ENCODE measurements around the gene PIP5K1B.

The PIP5K1B gene

GRCh38 chr9:68771376-68771775, 66.3 kb downstream of the PIP5K1B start:
- Histone ChIP-seq H3K4me1 (no peaks in the 10 kb centered on the region), H3K79me2 (no peaks in the 10 kb centered on the region), H3K9me3 (ENCODE audit: control insufficient read depth, low read length) (no peaks in the 10 kb centered on the region), H3K4me2 (ENCODE audit: low read length) (no peak overlapping the region), H3K27ac (no peak overlapping the region), H3K9ac (no peak overlapping the region), H2AFZ (no peak overlapping the region), H3K27me3 (ENCODE audit: control insufficient read depth, insufficient read depth, low read length) (no peaks in the 10 kb centered on the region), H3K36me3 (ENCODE audit: control insufficient read depth, insufficient read depth, low read length) (no peaks in the 10 kb centered on the region), H3K4me3 (ENCODE audit: low read depth, low read length) (no peak overlapping the region)
- TF ChIP-seq, protein P1, sequence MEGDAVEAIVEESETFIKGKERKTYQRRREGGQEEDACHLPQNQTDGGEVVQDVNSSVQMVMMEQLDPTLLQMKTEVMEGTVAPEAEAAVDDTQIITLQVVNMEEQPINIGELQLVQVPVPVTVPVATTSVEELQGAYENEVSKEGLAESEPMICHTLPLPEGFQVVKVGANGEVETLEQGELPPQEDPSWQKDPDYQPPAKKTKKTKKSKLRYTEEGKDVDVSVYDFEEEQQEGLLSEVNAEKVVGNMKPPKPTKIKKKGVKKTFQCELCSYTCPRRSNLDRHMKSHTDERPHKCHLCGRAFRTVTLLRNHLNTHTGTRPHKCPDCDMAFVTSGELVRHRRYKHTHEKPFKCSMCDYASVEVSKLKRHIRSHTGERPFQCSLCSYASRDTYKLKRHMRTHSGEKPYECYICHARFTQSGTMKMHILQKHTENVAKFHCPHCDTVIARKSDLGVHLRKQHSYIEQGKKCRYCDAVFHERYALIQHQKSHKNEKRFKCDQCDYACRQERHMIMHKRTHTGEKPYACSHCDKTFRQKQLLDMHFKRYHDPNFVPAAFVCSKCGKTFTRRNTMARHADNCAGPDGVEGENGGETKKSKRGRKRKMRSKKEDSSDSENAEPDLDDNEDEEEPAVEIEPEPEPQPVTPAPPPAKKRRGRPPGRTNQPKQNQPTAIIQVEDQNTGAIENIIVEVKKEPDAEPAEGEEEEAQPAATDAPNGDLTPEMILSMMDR (IDR thresholded peaks at IDR 0.05): no peak

DNA sequence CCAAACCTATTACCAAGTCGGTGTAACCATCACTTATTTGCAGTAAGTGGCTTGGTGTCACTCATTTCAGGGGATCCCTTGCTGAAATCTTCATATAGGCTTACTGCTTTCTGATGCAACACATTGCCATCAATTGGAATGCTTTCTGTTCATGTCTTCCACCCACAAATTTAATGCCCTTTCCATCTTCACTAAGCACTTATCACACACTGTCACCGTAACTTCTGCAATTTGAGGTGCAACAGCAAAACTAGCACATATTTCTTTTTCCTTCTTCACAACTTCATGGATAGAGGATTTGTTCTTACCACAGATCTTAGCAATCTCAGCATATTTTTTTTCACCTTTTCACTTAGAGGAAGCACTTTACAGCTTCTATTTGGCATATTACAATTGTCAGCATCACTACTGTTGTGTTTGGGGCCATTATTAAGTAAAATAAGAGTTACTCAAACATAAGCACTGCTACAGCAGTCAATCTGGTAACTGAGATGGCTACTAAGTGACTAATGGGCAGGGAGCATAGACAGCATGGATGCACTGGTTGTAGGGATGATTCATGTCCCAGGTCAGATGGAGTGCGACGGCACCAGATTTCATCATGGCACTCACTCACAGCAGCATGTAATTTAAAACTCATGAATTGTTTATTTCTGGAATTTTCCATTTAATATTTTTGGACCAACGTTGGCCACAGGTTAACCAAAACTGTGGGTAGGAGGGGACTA, 70.1 kb downstream of the PIP5K1B start:
- H3K79me2 ChIP-seq: no peaks in the 10 kb centered on the region
- H3K4me3 ChIP-seq (ENCODE audit: low read depth, low read length): no peak overlapping the region
- H3K36me3 ChIP-seq (ENCODE audit: control insufficient read depth, insufficient read depth, low read length): no peaks in the 10 kb centered on the region
- no peaks in the 10 kb centered on the region for H3K27me3 ChIP-seq (ENCODE audit: control insufficient read depth, insufficient read depth, low read length)
- no peak overlapping the region for H3K4me2 ChIP-seq (ENCODE audit: low read length)
- TF ChIP-seq, protein P1 (IDR thresholded peaks at IDR 0.05): no peak
- H3K9me3 ChIP-seq (ENCODE audit: control insufficient read depth, low read length): no peaks in the 10 kb centered on the region
- H2AFZ ChIP-seq: no peak overlapping the region
- no peak overlapping the region for H3K9ac ChIP-seq
- peaks cover 4% of the 10 kb centered on the region for H3K4me1 ChIP-seq
- H3K27ac ChIP-seq: no peak overlapping the region

DNA sequence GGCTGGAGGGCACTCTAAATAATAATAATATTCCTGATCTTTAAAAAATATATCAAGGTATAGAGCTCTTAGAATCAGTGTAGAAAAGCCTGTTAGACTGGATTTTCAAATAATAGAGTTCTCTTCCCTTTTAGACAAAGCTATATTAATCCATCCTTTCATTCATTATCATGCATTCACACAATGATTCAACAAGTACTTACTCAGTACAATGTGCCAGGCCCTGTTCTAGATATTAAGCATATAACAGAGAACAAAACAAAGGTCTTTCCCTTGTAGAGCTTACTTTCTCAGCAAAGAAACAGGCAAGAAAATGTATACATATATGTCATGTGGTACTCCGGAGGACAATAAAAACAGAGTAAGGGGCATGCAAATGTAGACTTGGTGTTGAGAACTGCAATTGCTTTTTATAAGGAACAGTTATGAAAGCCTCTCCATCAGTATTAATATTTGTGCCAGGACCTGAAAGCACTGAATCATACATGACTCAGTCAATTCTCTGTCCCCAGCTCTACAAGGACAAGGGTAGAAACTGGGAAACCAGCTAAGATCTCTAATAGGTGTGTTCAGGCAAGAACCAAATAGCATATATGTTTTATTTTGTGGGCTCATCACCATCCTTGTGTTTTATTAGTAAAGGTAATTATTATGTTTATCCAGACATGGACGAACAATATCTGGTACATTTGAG, 72.2 kb downstream of the PIP5K1B start:
- Histone ChIP-seq H3K9ac (no peak overlapping the region), H3K27ac (no peak overlapping the region), H3K4me2 (ENCODE audit: low read length) (no peak overlapping the region)

GRCh38 chr9:68778635-68779034, 73.6 kb downstream of the PIP5K1B start:
- Histone ChIP-seq H3K36me3 (ENCODE audit: control insufficient read depth, insufficient read depth, low read length) (no peaks in the 10 kb centered on the region), H3K4me3 (ENCODE audit: low read depth, low read length) (peak overlapping the region; percentile 96), H3K9ac (no peak overlapping the region), H3K4me2 (ENCODE audit: low read length) (no peak overlapping the region), H3K27me3 (ENCODE audit: control insufficient read depth, insufficient read depth, low read length) (no peaks in the 10 kb centered on the region), H3K9me3 (ENCODE audit: control insufficient read depth, low read length) (no peaks in the 10 kb centered on the region), H3K79me2 (no peaks in the 10 kb centered on the region), H3K4me1 (peaks cover 9% of the 10 kb centered on the region), H2AFZ (peak overlapping the region; percentile 97), H3K27ac (no peak overlapping the region)
- TF ChIP-seq, protein P1 (IDR thresholded peaks at IDR 0.05): no peak

More for the DNA sequence above, 72.2 kb downstream of the PIP5K1B start:
- Histone ChIP-seq H3K4me1 (peaks cover 7% of the 10 kb centered on the region), H3K36me3 (ENCODE audit: control insufficient read depth, insufficient read depth, low read length) (no peaks in the 10 kb centered on the region), H3K27me3 (ENCODE audit: control insufficient read depth, insufficient read depth, low read length) (no peaks in the 10 kb centered on the region), H3K79me2 (no peaks in the 10 kb centered on the region), H2AFZ (no peak overlapping the region), H3K9me3 (ENCODE audit: control insufficient read depth, low read length) (no peaks in the 10 kb centered on the region), H3K4me3 (ENCODE audit: low read depth, low read length) (no peak overlapping the region)
- TF ChIP-seq, protein P1 (IDR thresholded peaks at IDR 0.05): no peak
